GM18499 (cell line): Measurements from ENCODE around the gene ALPI.

Experiments
- ATAC-seq: cut with Tn5 transposase; IDR thresholded peaks from one replicate; pipeline ENCODE4 v1.9.1; 2021; ENCODE audit warnings: moderate number of reproducible peaks; ENCODE audit not compliant: insufficient read depth, unreplicated experiment

ALPI gene

DNA sequence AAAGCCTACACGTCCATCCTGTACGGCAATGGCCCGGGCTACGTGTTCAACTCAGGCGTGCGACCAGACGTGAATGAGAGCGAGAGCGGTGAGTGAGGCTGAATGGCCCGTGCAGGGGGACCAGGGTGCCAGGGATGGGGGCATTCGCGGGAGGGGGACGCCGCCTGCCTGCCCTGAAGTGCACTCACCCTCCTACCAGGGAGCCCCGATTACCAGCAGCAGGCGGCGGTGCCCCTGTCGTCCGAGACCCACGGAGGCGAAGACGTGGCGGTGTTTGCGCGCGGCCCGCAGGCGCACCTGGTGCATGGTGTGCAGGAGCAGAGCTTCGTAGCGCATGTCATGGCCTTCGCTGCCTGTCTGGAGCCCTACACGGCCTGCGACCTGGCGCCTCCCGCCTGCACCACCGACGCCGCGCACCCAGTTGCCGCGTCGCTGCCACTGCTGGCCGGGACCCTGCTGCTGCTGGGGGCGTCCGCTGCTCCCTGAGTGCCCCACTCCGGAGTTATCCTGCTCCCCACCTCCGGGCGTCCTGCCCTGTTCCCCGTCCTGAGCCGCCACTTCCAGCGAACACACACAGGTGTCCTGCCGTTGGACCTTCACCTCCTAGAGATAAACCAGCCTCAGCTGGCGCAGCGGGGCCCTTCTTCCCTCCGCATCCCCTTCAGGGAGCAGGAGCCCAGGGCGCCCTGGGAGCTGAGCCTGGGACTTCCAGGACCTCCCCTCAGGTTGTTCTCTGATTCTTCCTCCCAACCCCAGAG, 2.9 kb downstream of the ALPI start:
- ATAC-seq, result no peak

DNA sequence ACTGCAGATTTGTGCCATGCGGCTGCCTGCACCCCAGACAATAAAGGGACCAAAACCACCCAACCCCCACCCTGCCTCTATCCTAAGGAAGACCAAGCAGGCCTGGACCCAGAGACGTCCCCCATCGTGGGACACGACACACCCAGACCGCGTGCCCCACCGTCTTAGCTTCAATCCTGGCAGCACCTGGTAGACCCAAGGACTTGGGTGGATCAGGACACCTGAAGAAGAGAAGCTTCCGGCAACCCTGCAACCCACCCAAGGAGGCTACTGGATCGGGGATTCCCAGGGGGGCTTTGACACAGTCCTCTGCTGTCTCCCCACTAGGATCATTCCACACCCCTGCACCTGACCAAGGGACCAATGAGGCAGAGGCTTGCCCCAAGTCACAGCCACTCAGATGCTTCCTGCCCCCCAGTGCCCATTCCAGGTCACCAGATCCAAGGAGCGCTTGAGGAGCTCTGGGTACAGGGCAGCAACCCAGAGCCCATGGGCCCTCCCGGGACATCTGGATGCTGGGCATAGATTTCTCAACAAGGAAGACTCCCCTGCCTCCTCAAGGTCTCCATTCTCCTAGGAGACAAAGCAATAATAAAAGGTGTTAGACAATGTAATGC, 3.6 kb downstream of the ALPI start:
- ATAC-seq, result no peak

DNA sequence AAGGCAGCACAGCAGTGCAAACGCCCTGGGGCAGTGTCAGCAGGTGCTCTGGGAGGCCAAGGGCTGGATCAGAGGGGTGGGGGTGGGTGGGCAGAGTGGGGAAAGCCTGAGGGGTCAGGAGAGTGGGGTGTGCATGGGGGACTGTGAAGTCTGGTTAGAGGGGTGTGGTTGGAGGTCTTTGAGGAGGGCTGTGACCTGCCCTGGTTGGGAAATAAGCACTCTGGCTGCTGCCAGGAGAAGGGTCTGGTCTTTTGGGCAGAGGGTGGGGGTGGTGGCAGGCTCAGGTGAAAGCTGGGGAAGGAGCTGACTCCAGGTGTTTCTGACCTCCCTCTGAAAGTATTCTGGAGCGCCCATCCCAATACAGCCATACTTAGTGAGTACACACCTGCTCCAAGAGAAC, 4.2 kb downstream of the ALPI start:
- ATAC-seq, result no peak

DNA sequence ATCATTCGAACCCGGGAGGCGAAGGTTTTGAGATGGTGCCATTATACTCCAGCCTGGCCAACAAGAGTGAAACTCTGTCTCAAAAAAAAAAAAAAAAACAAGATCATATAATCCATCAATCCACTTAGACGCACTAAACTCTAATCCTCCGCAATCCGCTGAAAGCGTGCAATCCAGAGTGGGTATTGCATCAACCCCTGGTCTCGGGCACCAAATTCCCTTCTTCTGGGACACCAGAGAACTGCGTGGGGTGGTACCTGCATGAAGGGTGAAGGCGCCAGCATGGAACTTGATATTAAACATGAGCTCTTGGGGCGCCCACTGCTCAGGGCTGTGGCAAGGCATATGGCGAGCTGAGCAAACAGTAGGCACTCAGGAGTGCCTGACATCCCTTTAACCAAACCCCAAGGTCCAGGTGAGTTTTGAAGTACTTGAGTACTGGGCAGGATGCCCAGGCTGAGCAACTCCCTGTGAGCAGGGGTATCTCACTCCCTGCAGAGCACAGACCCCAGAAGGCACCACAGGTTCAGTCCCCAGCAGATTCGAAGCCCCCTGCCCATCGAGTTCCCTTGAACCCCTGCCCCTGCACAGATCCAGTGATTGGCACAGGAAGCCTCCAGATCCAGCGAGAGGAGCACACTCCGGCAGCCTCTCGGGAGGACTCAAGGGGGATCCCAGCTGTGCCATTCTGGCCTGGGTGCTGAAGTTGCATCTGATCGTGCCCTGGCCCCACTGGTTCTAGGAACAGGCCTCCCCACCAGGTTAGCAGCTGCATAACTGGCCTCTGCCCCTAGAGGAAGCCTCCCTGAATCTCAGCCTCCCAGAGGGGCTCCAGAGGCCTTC, 8.0 kb downstream of the ALPI start:
- no peak for ATAC-seq

DNA sequence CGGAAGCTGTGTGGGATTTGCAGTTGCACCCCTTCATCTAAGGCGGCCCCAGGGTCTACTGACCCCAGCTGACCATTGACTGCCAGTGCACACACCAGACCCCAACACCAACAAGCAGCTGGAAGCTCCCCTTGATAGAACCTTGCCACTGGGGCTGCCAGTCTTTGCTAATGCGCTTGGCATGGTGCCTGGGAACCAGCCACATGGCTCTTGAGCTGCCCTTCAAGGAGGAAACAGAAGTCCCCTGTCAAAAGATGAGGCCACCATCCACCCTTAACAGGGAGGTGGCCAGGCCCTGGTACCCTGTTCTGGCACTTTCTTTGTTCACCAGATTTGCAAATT, 8.6 kb downstream of the ALPI start:
- no peak for ATAC-seq

DNA sequence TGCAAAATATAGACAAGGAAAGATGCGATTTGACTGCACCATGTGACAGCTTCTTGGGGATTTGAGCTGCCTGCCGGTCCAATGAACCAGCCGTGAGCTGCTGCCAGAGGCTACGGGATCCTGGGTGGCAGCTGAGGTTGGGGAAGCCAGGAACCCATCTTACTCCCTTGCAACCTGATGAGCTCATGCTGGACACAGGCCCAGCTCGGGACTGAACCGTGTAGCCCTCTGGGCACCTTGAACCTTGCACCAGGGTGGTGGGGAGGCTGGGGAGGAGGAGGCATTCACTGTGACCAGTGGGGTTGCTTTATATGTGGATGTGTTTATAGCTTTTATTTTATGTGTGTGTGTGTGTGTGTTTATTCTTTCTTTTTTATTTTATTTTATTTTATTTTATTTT, 9.1 kb downstream of the ALPI start:
- ATAC-seq, result no peak

DNA sequence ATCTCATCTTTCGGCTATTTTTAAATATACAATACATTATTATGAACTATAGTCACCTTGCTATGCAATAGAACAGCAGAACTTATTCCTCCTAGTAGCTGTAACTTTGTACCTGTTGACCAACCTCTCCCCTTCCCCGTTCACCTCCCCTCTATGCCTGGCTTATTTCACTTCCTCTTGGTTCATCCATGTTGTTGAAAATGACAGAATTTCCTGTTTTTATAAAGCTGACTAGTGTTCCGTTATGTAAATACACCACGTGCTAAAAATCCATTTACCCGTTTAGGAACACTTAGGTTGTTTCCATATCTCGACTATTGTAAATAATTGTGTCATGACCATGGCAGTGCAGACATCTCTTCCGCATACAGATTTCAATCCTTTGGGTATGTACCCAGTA, 10.3 kb downstream of the ALPI start:
- ATAC-seq, result no peak

DNA sequence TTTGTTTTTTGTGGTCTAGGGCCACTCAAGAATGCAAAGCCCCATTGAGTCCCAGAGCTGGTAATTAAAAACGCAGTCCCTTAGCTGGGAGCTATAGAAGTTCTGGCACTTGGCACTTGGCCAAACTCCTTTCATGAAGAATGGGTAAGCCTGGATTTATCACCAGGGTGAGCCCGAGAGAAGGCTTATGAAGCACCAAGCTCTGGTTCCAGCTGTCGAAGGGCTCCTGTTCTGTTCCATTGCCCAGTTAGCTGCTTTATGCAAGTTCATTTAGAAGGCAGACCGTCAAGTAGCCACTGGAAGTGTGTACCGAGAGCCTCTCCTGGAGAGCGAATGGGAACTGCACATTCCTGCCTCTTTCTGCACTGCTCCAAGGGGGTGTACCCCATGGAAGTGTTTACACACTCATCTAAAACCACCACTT, 17.5 kb downstream of the ALPI start:
- ATAC-seq, result no peak

DNA sequence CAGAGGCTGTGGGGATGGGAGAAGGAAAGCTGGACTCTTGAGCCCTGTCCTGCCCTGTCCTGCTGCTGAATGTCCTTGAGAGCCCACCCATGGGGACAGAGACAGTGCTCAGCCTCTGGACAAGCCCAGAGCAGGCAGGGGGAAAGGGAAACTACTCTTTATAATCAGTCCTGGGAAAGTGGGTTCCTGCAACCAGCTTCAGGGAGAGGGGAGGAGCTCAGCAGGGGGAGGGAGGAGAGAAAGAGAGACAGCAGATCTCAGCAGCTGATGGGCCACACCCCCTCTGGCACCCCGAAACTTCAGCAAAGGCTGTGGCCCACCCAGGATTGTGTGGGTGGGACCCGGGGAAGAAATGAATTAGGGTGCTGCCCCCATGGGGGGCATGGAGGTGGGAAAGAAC, 20.1 kb downstream of the ALPI start:
- no peak for ATAC-seq

DNA sequence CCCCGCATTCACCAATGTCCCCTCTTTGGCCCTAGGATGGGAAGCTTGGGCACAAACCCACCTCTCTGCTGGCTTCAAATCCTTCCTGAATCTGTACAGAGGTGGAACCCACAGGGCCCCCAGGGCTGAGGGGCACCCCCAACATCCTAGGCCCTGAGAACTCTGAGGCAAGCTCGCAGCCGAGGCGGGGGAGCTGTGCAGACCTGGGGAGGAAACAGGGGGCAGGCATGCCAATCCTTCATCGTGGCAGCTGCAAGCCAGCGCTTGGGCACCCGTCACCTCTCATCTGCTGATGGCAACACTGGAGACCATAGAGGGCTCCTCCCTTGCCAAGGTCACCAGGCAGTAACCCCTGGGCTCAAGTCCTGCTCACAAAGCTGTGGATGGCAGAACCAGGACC, 20.8 kb downstream of the ALPI start:
- ATAC-seq, result no peak

DNA sequence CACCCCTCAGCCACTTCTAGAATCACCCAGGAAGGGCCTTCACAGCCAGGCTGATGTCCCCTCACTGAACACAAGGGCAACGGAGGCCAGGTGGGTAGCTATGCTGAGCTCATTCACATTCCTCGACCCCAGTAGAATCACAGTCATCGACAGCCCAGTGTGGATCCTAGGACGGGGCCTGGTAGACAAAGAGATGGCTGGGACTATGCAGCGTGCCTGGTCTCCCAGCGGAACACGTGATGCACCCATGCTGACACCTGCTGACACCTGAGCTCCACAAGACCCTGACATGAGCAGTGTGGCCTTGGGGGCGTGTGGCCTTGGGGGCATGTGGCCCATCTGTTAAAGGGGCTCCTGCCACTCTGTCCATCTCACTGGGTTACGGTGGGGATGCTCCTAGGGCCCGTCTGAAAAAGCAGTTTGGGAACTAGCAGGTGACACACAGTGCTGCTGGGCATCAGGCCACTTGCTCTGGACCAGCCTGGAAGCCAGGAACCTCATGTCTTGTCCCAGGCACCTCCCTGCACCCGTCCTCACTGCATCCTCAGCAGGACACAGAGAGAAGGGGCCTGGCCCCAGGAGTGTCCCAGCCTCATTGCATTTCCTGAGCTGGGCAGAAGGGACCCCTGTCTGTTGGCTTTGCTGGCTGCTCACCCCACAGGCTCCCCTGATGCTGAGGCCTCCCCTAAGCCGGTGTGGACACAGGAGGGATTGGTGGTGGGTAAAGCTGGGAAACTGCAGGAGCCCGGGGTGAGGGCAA, 22.0 kb downstream of the ALPI start:
- ATAC-seq, result no peak

DNA sequence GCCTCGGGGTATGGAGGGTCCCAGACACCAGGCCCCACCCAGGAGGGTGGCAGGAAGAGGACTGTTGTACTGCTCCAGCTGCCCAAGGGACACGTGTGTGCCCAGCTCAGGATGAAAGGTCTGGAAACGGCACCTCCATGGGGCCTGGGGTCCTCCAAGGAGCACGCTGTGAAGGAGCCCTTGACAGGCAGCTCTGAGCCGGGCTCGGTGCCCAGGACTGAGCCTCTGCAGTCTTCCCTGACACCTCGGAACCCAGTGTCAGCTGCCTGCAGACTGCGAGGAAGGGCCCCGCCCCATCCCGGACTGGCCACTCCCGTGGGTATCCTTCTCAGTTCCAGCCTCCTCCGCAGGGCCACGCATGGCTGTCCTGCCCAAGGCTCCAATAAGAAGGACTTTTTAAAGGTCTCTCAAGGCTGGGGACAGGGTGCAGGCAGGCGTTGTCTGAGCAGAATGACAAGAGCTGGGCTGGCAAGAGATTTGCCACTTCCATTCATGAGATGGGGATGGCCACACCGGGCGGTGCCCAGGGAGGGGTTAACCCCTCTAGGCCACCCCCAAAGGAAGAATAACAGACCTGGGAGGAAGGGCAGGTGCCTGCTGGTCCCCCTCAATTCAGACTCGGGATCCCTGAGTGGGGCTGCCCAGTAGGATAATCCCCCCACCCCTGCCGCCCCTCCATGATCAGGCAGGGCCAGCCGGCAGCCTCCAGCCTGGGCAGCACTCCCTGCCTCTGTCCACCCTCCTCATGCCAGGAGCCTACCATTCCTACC, 22.8 kb downstream of the ALPI start:
- ATAC-seq, result no peak

DNA sequence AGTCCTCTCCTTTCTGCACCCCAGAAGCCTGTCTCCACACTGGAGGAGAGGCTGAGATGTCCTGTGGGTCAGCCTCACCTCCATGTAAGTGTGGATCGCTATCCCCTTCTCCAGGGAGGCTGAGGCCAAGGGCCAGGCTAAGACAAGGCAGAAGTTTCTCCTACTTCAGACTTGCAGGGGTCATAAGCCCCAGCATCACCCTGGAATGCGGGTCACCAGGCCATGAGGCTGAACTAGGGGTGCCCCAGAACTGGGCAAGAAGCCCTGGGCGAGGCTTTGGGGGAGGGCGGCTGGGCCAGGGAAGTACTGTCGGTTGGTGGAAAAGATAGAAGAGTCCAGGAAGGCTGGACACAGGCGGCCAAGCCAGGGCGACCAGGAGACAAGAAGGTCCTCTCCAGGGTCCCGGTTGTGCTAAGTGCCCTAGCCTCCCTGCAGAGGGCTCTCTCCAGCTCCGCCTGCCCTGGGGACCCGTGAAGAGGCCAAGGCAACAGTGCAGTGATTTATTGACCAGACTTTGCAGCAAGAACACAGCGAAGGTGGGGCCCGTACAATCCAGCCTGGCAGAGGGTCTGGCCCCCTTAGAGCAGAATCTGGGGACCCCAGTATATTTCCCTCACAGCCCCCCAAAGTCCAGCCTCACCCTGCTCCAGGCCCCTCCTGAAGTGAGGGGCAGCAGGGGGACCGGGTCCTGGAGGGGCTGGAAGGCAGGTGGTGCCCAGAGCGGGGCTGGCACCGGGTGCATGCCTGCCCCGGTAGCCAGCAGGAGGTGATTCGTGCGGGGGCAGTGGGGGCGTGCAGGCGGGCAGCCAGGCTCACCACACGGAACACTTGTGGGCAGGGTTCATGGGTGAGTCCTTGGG, 23.6 kb downstream of the ALPI start:
- no peak for ATAC-seq

DNA sequence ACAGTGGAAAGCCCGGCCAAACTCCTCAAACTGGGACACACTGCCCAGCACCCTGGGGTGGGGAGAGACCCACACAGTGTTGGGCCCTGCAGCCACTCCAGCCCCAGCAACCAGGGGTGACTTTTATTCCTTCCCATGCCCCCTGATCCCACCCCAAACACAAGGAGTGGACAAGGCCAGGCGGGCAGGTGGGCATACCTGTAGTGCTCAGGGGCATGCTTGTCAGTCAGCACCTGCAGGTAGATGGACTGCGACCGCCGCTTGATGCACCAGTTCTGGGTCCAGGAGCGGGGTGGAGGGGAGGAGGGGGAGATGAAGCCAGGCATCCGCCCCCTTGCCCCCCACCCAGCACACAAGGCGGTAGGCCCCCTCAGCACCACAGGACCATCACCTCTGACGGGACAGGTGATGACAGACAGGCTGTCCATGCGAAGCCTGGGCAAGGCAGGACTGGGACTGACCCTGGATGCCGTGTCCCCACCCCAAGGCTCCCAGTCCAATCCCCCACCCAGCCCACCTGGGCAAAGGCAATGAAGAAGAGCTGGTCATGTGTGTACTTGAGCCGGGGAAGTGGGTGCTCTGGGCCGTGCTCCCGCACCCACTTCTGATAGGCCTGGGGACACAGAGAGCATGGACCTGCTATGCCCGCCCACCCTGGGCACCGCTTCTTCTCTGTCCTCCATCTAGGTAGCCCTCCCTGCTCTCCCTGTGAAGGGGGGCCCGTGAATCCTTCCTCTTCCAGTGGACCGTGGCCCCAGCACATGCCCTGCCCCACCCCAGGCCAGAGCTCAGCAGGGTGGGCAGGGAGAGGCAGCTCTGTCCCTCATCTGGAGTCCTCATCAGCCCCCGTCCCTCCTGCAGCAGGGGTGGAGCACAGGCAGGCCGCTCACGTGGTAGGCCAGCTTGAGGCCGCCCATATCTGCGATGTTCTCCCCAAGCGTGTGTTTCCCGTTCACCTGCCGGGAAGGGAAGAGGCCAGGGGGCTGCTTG, 24.5 kb downstream of the ALPI start:
- ATAC-seq, result no peak

DNA sequence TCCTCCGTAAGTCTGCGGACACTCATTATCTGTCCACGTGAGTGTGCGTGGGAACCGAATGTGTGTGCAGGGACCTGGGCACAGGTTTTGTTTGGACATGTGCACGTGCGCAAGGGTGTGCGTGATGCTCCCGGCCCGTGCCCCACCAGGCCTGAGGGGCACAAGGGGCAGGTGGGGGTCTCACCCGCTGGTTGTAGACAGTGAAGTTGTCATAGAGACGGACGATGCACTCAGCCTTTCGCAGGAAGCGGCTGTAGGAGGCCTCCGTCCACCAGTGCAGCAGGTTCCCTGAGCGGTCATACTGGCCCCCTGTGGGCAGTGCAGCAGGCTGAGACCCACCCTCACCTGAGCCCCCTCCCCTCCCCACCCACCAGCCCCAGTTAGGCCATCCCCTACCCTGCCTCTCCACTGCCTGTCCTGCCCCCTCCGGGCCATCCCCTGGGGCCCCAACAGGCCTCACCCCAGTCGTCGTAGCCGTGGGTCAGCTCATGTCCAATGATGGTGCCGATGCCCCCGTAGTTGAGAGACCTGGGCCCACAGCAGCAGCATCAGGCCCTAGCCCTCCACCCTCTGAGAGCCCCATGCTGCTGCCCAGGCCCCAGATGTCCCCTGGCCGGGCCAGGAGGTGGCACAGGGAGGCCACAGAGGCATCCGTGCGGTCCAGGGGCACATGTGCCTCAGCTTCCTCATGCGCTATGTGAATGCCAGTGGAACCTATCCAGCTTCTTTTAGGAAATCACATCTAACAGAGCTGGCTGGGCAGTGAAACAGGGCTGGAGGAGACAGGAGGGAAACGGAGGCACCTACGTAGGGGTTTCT, 25.6 kb downstream of the ALPI start:
- ATAC-seq, result no peak

DNA sequence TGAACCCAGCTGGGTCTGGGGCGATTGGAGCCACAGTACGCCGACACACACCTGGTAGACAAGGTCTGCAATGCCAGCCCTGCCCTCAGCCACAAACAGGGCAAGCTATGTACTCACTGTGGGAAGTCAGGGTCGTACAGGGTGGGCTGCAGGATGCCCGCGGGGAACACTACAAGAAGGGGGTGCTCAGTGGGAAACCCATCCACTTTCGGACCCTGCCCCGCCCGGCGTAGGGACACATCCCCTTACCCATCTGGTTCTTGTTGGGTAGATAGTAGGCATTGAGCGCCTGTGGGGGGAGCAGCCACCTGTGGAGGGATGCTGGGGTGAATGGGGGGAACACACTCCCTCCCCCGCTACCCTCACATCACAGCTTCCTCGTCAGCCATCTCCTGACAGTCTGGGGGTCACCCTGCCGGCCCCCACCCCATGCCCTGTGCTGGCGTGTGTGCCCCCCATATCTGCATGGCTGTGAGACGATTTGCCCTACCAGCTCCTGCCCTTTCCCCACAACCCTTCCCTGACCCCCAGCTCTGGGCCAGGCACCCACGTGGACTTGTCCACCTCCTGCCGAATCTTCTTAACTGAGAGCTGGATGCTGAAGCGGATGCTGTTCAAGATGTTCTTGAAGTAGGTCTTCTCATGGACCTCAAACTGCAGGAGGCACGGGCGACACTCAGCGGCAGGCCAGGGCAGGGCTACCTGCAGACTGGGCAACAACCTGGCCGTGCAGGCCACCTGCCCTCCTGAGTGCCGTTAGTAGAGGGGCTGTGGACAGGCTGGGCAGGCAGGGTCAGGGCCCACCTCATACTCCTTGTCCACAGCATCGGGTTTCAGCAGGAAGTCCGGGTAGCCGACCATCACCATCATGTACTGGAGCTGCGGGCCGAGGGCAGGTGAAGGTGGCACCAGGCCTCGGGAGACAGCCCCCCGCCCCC, 26.6 kb downstream of the ALPI start:
- ATAC-seq, result no peak
